DND-41 (cell line): ENCODE results near the gene SFT2D2.
"Not testable (repeated sequence)": the region's sequence is repeated elsewhere in the genome, so short reads cannot be mapped to it uniquely, and the experiment has no call there.

Experiments
- ATAC-seq: fragments of 200-7000 bp; cut with Tn5 transposase; 3 replicates; pipeline ENCODE4 v1.9.1; 2021; ENCODE audit warnings: low read depth; ENCODE audit not compliant: insufficient read depth
- DNase-seq: peaks from one replicate; pipeline ENCODE4 v3.0.0-alpha.2; 2020
- H2AFZ ChIP-seq: 2 replicates; pipeline ENCODE4 v1.6.0; 2012; ENCODE audit warnings: low read depth, low read length
- H3K27ac ChIP-seq: 2 replicates; pipeline ENCODE4 v1.5.1; 2012; ENCODE audit warnings: low read length, inconsistent platforms
- H3K27me3 ChIP-seq: fragments of 200-600 bp; sonication (generic); 2 replicates; pipeline ENCODE4 v1.6.0; 2012; ENCODE audit warnings: low read length, mild to moderate bottlenecking, inconsistent platforms; ENCODE audit not compliant: insufficient read depth, poor library complexity
- H3K36me3 ChIP-seq: 2 replicates; pipeline ENCODE4 v1.5.1; 2012; ENCODE audit warnings: low read length, inconsistent platforms; ENCODE audit not compliant: insufficient read depth
- H3K4me1 ChIP-seq: 2 replicates; pipeline ENCODE4 v1.5.1; 2012; ENCODE audit warnings: mild to moderate bottlenecking, low read length; ENCODE audit not compliant: insufficient read depth
- H3K4me2 ChIP-seq: 2 replicates; pipeline ENCODE4 v1.6.0; 2012; ENCODE audit warnings: mild to moderate bottlenecking, moderate library complexity, low read length, inconsistent platforms; ENCODE audit not compliant: insufficient read depth
- H3K4me3 ChIP-seq, 2 experiments: fragments of 200-600 bp in 1 of 2; shearing (Covaris generic) in 1 of 2; 2 replicates each; pipeline ENCODE4 v1.5.1; 2012 to 2016; ENCODE audit warnings: inconsistent platforms in 2 of 2, low read length in 2 of 2, mild to moderate bottlenecking in 2 of 2, low read depth in 1 of 2, moderate library complexity in 1 of 2
- H3K79me2 ChIP-seq: 2 replicates; pipeline ENCODE4 v1.6.0; 2012; ENCODE audit warnings: low read length, inconsistent platforms; ENCODE audit not compliant: insufficient read depth
- H3K9ac ChIP-seq: 2 replicates; pipeline ENCODE4 v1.6.0; 2012; ENCODE audit warnings: low read depth, mild to moderate bottlenecking, inconsistent platforms, low read length, moderate library complexity
- H3K9me3 ChIP-seq: 2 replicates; pipeline ENCODE4 v1.5.1; 2012; ENCODE audit warnings: low read length, moderate library complexity, mild to moderate bottlenecking, inconsistent platforms; ENCODE audit not compliant: insufficient read depth, severe bottlenecking
- H4K20me1 ChIP-seq: 2 replicates; pipeline ENCODE4 v1.6.0; 2012; ENCODE audit warnings: low read length; ENCODE audit not compliant: insufficient read depth
- CTCF ChIP-seq: IDR thresholded peaks from 2 replicates; pipeline ENCODE4 v1.5.1; 2012; ENCODE audit warnings: borderline replicate concordance, low read length, moderate library complexity, mild to moderate bottlenecking; ENCODE audit not compliant: poor library complexity, severe bottlenecking; ENCODE audit errors: extremely low read depth
- EZH2 ChIP-seq: IDR thresholded peaks from 3 replicates; pipeline ENCODE4 v1.6.1; 2012; ENCODE audit warnings: borderline replicate concordance, low read depth, mild to moderate bottlenecking, moderate library complexity, low read length, inconsistent platforms; ENCODE audit not compliant: severe bottlenecking

Gene SFT2D2

DNA sequence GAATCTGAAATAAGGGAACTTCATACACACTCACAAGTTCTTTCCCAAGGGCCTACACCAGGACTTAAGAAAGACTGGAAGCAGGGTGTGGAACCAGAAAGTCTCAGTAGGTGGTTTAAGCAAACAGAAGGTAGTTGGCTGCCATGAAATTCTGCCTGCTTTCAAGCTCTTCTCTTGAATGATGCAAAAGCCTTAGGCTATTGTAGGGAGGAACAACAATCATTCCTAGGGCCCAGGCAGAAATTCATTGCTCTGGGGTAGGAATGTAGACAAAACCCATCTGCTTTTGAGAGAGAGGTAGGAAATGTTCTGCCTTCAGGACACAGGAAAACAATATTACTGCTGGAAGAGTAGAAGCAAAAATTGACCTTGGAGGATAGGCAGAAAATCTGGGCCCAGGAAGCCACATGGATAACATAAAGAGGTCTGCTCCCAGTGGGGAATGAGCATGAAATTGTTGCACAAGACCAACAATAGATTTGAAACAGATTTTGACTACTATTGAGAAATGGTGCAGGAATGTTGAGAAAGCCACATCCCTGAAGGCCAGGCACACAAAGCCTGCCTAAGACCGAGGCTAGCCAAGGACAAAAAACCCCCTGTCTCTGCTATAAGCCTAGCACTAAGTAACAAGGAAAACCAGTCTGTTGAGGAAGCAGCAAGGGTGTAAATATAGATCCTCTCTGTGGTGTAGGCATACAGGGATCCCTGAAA is 22.7 kb upstream of the SFT2D2 start:
- Histone ChIP-seq H4K20me1 (no peaks in the 10 kb centered on the region), H2AFZ (no peak overlapping the region), H3K79me2 (no peaks in the 10 kb centered on the region), H3K4me2 (no peak overlapping the region), H3K4me1 (no peaks in the 10 kb centered on the region), H3K9me3 (peaks cover 3% of the 10 kb centered on the region), H3K27me3 (no peaks in the 10 kb centered on the region), H3K4me3 (no peak overlapping the region), H3K9ac (no peak overlapping the region), H3K36me3 (peaks cover 58% of the 10 kb centered on the region), H3K27ac (no peak overlapping the region)
- ATAC-seq (no peak), DNase-seq (no peak)
- TF ChIP-seq CTCF (no peak), EZH2 (no peak)

DNA sequence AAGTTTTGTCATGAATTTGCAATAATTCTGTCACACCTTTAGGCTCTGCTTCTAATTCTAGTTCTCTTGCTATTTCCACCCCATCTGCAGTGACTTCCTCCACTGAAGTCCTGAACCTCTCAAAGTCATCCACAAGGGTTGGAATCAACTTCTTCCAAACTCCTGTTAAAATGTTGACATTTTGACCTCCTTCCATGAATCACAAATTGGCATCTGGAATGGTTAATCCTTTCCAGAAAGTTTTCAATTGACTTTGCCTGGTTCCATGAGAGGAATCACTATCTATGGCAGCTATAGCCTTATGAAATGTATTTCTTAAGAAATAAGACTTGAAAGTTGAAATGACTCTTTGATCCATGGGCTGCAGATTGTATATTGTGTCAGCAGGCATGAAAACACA is 19.7 kb upstream of the SFT2D2 start:
- no peaks in the 10 kb centered on the region for H3K79me2 ChIP-seq
- ATAC-seq (no peak), DNase-seq (no peak)
- H3K4me1 ChIP-seq: no peaks in the 10 kb centered on the region
- peaks cover 3% of the 10 kb centered on the region for H3K9me3 ChIP-seq
- H4K20me1 ChIP-seq: no peaks in the 10 kb centered on the region
- H3K4me2 ChIP-seq: no peak overlapping the region
- no peak overlapping the region for H2AFZ ChIP-seq
- no peak overlapping the region for H3K9ac ChIP-seq
- H3K36me3 ChIP-seq: peaks cover 32% of the 10 kb centered on the region
- no peaks in the 10 kb centered on the region for H3K27me3 ChIP-seq
- H3K27ac ChIP-seq: no peak overlapping the region
- TF ChIP-seq CTCF: no peak
- no peak overlapping the region for H3K4me3 ChIP-seq

DNA sequence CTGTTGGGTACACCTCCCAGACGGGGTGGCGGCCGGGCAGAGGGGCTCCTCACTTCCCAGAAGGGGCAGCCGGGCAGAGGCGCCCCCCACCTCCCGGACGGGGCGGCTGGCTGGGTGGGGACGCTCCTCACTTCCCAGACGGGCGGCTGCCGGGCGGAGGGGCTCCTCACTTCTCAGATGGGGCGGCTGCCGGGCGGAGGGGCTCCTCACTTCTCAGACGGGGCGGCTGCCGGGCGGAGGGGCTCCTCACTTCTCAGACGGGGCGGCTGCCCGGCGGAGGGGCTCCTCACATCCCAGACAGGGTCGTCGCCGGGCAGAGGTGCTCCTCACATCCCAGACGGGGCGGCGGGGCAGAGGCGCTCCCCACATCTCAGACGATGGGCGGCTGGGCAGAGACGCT is 18.1 kb upstream of the SFT2D2 start:
- H4K20me1 ChIP-seq, H3K9ac ChIP-seq, H2AFZ ChIP-seq, H3K9me3 ChIP-seq, H3K4me1 ChIP-seq, H3K27me3 ChIP-seq, H3K79me2 ChIP-seq, ATAC-seq, H3K4me2 ChIP-seq, H3K27ac ChIP-seq, H3K4me3 ChIP-seq, DNase-seq: not testable (repeated sequence)
- H3K36me3 ChIP-seq: peaks cover 18% of the 10 kb centered on the region

DNA sequence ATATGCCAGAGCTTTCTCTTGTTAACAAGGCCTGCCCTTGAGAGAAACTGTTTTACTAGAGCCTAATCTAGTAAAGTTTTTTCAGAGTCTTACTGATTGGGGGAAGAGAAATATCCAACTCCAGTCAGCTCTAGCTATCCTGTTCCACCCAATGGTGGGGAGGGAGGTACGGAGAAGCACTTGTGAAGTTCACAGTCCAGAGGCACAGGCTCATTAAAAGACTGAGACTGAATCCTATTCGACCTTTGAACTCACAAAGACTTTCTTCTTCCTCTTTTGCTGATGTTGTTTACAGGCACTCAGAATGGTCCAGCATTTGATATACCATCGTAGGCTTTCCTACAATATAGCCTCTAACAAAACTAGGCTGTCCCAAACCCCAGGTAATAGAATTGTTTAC is 15.5 kb upstream of the SFT2D2 start:
- no peak for TF ChIP-seq CTCF
- TF ChIP-seq EZH2: no peak
- ATAC-seq: no peak

More for the DNA sequence above, 15.5 kb upstream of the SFT2D2 start:
- H3K79me2 ChIP-seq: no peaks in the 10 kb centered on the region
- H4K20me1 ChIP-seq: no peaks in the 10 kb centered on the region
- H3K4me3 ChIP-seq: no peak overlapping the region
- no peaks in the 10 kb centered on the region; the same call in 1 of the 2 replicates for H3K36me3 ChIP-seq
- no peak overlapping the region for H3K27ac ChIP-seq
- no peaks in the 10 kb centered on the region for H3K27me3 ChIP-seq
- no peak overlapping the region for H3K9ac ChIP-seq
- H3K4me1 ChIP-seq: no peaks in the 10 kb centered on the region
- H3K4me2 ChIP-seq: no peak overlapping the region
- H2AFZ ChIP-seq: no peak overlapping the region
- peaks cover 6% of the 10 kb centered on the region for H3K9me3 ChIP-seq
- DNase-seq: no peak
